Measurements from ENCODE around the gene YWHAQ.
"Not testable (repeated sequence)": the region's sequence is repeated elsewhere in the genome, so short reads cannot be mapped to it uniquely, and the experiment has no call there.

Gene YWHAQ

GRCh38 chr2:9630117-9630735 is 571 bp downstream of the YWHAQ start:
- peak; percentile 77 for DNase-seq

GRCh38 chr2:9629222-9630116 is 1.3 kb downstream of the YWHAQ start:
- no peak for DNase-seq

- DNase-seq, result no peak
These were observed 3.5 kb downstream of the YWHAQ start for GRCh38 chr2:9627310-9627709.

- no peak for DNase-seq
These were observed 7.6 kb downstream of the YWHAQ start for GRCh38 chr2:9623151-9623550.

- not testable (repeated sequence) for DNase-seq
These were observed 9.1 kb downstream of the YWHAQ start for GRCh38 chr2:9621655-9622054.

- peak; percentile 49 for DNase-seq
These were observed 12.4 kb downstream of the YWHAQ start for GRCh38 chr2:9618410-9618809.

- no peak for DNase-seq
These were observed 13.0 kb downstream of the YWHAQ start for GRCh38 chr2:9617749-9618148.

GRCh38 chr2:9617296-9617695 is 13.5 kb downstream of the YWHAQ start:
- DNase-seq, result no peak

GRCh38 chr2:9614562-9614961 is 16.2 kb downstream of the YWHAQ start:
- DNase-seq, result no peak

GRCh38 chr2:9613291-9613690 is 17.5 kb downstream of the YWHAQ start:
- DNase-seq, result no peak

- not testable (repeated sequence) for DNase-seq
These were observed 19.3 kb downstream of the YWHAQ start for GRCh38 chr2:9611549-9611912.

- DNase-seq, result no peak
These were observed 19.8 kb downstream of the YWHAQ start for GRCh38 chr2:9610781-9611548.

GRCh38 chr2:9608491-9608890 is 22.3 kb downstream of the YWHAQ start:
- not testable (repeated sequence) for DNase-seq

GRCh38 chr2:9602412-9602811 is 28.4 kb downstream of the YWHAQ start:
- DNase-seq, result no peak

- DNase-seq, result no peak
These were observed 29.4 kb downstream of the YWHAQ start for GRCh38 chr2:9601397-9601796.

GRCh38 chr2:9599430-9599829 is 31.4 kb downstream of the YWHAQ start:
- no peak for DNase-seq

- no peak for DNase-seq
These were observed 34.0 kb downstream of the YWHAQ start for GRCh38 chr2:9596621-9597311.

GRCh38 chr2:9595746-9596145 is 35.1 kb downstream of the YWHAQ start:
- DNase-seq, result no peak

GRCh38 chr2:9595256-9595655 is 35.5 kb downstream of the YWHAQ start:
- not testable (repeated sequence) for DNase-seq

- no peak for DNase-seq
These were observed 36.3 kb downstream of the YWHAQ start for GRCh38 chr2:9594366-9595054.

GRCh38 chr2:9593925-9594324 is 36.9 kb downstream of the YWHAQ start:
- DNase-seq, result no peak

- DNase-seq, result no peak
These were observed 38.1 kb downstream of the YWHAQ start for GRCh38 chr2:9592699-9593098.

All from CD4-positive, alpha-beta T cell treated with Interleukin-15 for 1 hour (primary cell).